ENCODE data around the gene UPK1A.

Gene UPK1A

GRCh38 chr19:35666251-35666913 is at the start of gene UPK1A:
Gene UPK1A, plus strand, starts transcription at chr19:35666517. Its CDS starts 296 bp downstream, at chr19:35666813.
- DNase-seq: no peak

- DNase-seq: no peak
Observed at GRCh38 chr19:35618857-35619256, 47.5 kb upstream of the UPK1A start.

- DNase-seq: no peak
Observed at GRCh38 chr19:35619290-35619923, 46.9 kb upstream of the UPK1A start.

- DNase-seq: no peak
Observed at GRCh38 chr19:35620001-35620400, 46.3 kb upstream of the UPK1A start.

GRCh38 chr19:35621708-35622107 is 44.6 kb upstream of the UPK1A start:
- DNase-seq: no peak

GRCh38 chr19:35622750-35623149 is 43.6 kb upstream of the UPK1A start:
- no peak for DNase-seq

- no peak for DNase-seq
Observed at GRCh38 chr19:35623327-35624010, 42.8 kb upstream of the UPK1A start.

- DNase-seq: no peak
Observed at GRCh38 chr19:35628264-35628564, 38.1 kb upstream of the UPK1A start.

- DNase-seq: peak; percentile 100
Observed at GRCh38 chr19:35628565-35629331, 37.6 kb upstream of the UPK1A start, which contains the start of gene RBM42. Gene RBM42, plus strand, starts transcription at chr19:35629036. Its CDS starts 118 bp downstream, at chr19:35629154.

GRCh38 chr19:35629332-35629633 is 37.0 kb upstream of the UPK1A start:
- DNase-seq: no peak

GRCh38 chr19:35633727-35634440 is 32.4 kb upstream of the UPK1A start:
- no peak for DNase-seq

GRCh38 chr19:35636651-35637050 is 29.7 kb upstream of the UPK1A start:
- DNase-seq: no peak

- DNase-seq: no peak
Observed at GRCh38 chr19:35637165-35637564, 29.2 kb upstream of the UPK1A start.

GRCh38 chr19:35639321-35639639 is 27.0 kb upstream of the UPK1A start:
- DNase-seq: no peak

GRCh38 chr19:35639863-35640262 is 26.5 kb upstream of the UPK1A start:
- no peak for DNase-seq

GRCh38 chr19:35641515-35642151 is 24.7 kb upstream of the UPK1A start, which contains the start of gene ETV2:
Gene ETV2, plus strand, starts transcription at chr19:35641745. Its CDS starts 716 bp downstream, at chr19:35642461.
- DNase-seq: peak; percentile 73

- no peak for DNase-seq
Observed at GRCh38 chr19:35642312-35642711, 24.0 kb upstream of the UPK1A start.

- DNase-seq: peak; percentile 19
Observed at GRCh38 chr19:35642798-35643254, 23.5 kb upstream of the UPK1A start.

- DNase-seq: peak; percentile 91
Observed at GRCh38 chr19:35643255-35644205, 22.8 kb upstream of the UPK1A start.

- peak; percentile 99 for DNase-seq
Observed at GRCh38 chr19:35644206-35644986, 21.9 kb upstream of the UPK1A start.
